NCI-H82 (cell line): ENCODE results near the gene NEK10.

ENCODE experiments used
- DNase-seq: peaks from one replicate; lab custom pipeline; 2025; lab: John Stamatoyannopoulos, UW

Gene NEK10

GRCh38 chr3:27108322-27108721 is 260.9 kb downstream of the NEK10 start:
- no peak for DNase-seq

- peak; percentile 42 for DNase-seq
Observed at GRCh38 chr3:27105904-27106303, 263.3 kb downstream of the NEK10 start.

GRCh38 chr3:27097182-27097581 is 272.0 kb downstream of the NEK10 start:
- no peak for DNase-seq

GRCh38 chr3:27095553-27096222 is 273.5 kb downstream of the NEK10 start:
- no peak for DNase-seq

GRCh38 chr3:27094721-27095120 is 274.5 kb downstream of the NEK10 start:
- no peak for DNase-seq

- no peak for DNase-seq
Observed at GRCh38 chr3:27093771-27094170, 275.4 kb downstream of the NEK10 start.

GRCh38 chr3:27090275-27091041 is 278.7 kb downstream of the NEK10 start:
- DNase-seq, result no peak

- no peak for DNase-seq
Observed at GRCh38 chr3:27089645-27090044, 279.5 kb downstream of the NEK10 start.

- DNase-seq, result no peak
Observed at GRCh38 chr3:27089068-27089467, 280.1 kb downstream of the NEK10 start.

GRCh38 chr3:27085829-27086730 is 283.1 kb downstream of the NEK10 start:
- DNase-seq, result no peak

GRCh38 chr3:27081992-27082607 is 287.1 kb downstream of the NEK10 start:
- no peak for DNase-seq

- no peak for DNase-seq
Observed at GRCh38 chr3:27081566-27081965, 287.6 kb downstream of the NEK10 start.

GRCh38 chr3:27080258-27080525 is 289.0 kb downstream of the NEK10 start:
- DNase-seq, result no peak

GRCh38 chr3:27079427-27080257 is 289.5 kb downstream of the NEK10 start:
- DNase-seq, result peak; percentile 16

- no peak for DNase-seq
Observed at GRCh38 chr3:27078246-27078913, 290.8 kb downstream of the NEK10 start.

GRCh38 chr3:27076815-27077630 is 292.2 kb downstream of the NEK10 start:
- DNase-seq, result no peak

- DNase-seq, result no peak
Observed at GRCh38 chr3:27074914-27075313, 294.3 kb downstream of the NEK10 start.

- peak; percentile 27 for DNase-seq
Observed at GRCh38 chr3:27073912-27074311, 295.3 kb downstream of the NEK10 start.

- DNase-seq, result peak; percentile 79
Observed at GRCh38 chr3:27072810-27073651, 296.2 kb downstream of the NEK10 start.
